Measurements from ENCODE around the gene ITGBL1. TPM values are rescaled to one million over a fixed set of nuclear protein-coding genes. Genes with fewer than 3 reads are reported as not detected.

Gene ITGBL1
- total RNA-seq, 1 experiment from 2014 or later = 0.22 TPM

GRCh38 chr13:101697745-101698144 is 245.3 kb downstream of the ITGBL1 start:
- no peaks in the 10 kb centered on the region for H3K4me1 Mint-ChIP-seq
- no peaks in the 10 kb centered on the region for H3K27me3 Mint-ChIP-seq (ENCODE audit: low read depth)
- no peak for ATAC-seq
- no peaks in the 10 kb centered on the region for H3K36me3 Mint-ChIP-seq
- CTCF ChIA-PET = no interaction called here
- POLR2A ChIA-PET = no interaction called here
- no peak overlapping the region for H3K27ac Mint-ChIP-seq
- DNase-seq (ENCODE audit: low spot score) = no peak
- H3K4me3 Mint-ChIP-seq = no peak overlapping the region
- no peaks in the 10 kb centered on the region for H3K9me3 Mint-ChIP-seq
- TF ChIP-seq AR (CRISPR knock-in tag; IDR thresholded peaks at IDR 0.05) = no peak
- TF ChIP-seq CDX4 (CRISPR knock-in tag; IDR thresholded peaks at IDR 0.05; ENCODE audit: borderline replicate concordance) = no peak
- TF ChIP-seq ARID4B (CRISPR knock-in tag; IDR thresholded peaks at IDR 0.05; ENCODE audit: borderline replicate concordance) = no peak
- TF ChIP-seq TP53 (CRISPR knock-in tag; IDR thresholded peaks at IDR 0.05) = no peak
- TF ChIP-seq SMAD4 (CRISPR knock-in tag; IDR thresholded peaks at IDR 0.05) = no peak
- TF ChIP-seq ZNF512 (CRISPR knock-in tag; IDR thresholded peaks at IDR 0.05; ENCODE audit: borderline replicate concordance) = no peak
- TF ChIP-seq ZNF232 (CRISPR knock-in tag; IDR thresholded peaks at IDR 0.05) = no peak
- TF ChIP-seq TEAD4 (CRISPR knock-in tag; IDR thresholded peaks at IDR 0.05) = no peak
- TF ChIP-seq MYBL2 (CRISPR knock-in tag; IDR thresholded peaks at IDR 0.05) = no peak
- no peak for TF ChIP-seq ZMAT4 (CRISPR knock-in tag; IDR thresholded peaks at IDR 0.05)
- TF ChIP-seq ZBTB43 (CRISPR knock-in tag; IDR thresholded peaks at IDR 0.05) = no peak
- no peak for TF ChIP-seq AFF4 (CRISPR knock-in tag; IDR thresholded peaks at IDR 0.05; ENCODE audit: borderline replicate concordance)
- no peak for TF ChIP-seq ATF2 (CRISPR knock-in tag; IDR thresholded peaks at IDR 0.05; ENCODE audit: borderline replicate concordance, low read depth)
- TF ChIP-seq NFE2L1 (CRISPR knock-in tag; IDR thresholded peaks at IDR 0.05) = no peak
- no peak for TF ChIP-seq MLX (CRISPR knock-in tag; IDR thresholded peaks at IDR 0.05)
